Esophagus muscularis mucosa (tissue), 4 donors: Measurements from ENCODE around the gene SAT1. TPM values are rescaled to one million over a fixed set of nuclear protein-coding genes. Genes with fewer than 3 reads are reported as not detected.

Experiments
- DNase-seq: peaks from one replicate; pipeline ENCODE4 v3.0.0-alpha.2; 2017; ENCODE audit errors: extremely low spot score
- H3K27ac ChIP-seq, 4 donors: fragments of 200-600 bp; sonication (generic); replicated peaks in 1 of 4; 1 replicate in 3 of 4; 2 replicates in 1 of 4; pipeline ENCODE4 v1.5.1; 2016 to 2019; ENCODE audit warnings: mild to moderate bottlenecking in 1 of 4
- H3K27me3 ChIP-seq, 4 donors: fragments of 200-600 bp; sonication (generic); one replicate each; pipeline versions ENCODE4 v1.5.1 to v1.6.0; 2016 to 2019
- H3K36me3 ChIP-seq, 4 donors: fragments of 200-600 bp; sonication (generic); one replicate each; pipeline ENCODE4 v1.5.1; 2016 to 2019
- H3K4me1 ChIP-seq, 4 donors: fragments of 200-600 bp; sonication (generic); one replicate each; pipeline ENCODE4 v1.5.1; 2016 to 2019
- H3K4me3 ChIP-seq, 4 donors: fragments of 200-600 bp; sonication (generic); 1 replicate in 2 of 4; 2 replicates in 2 of 4; pipeline ENCODE4 v1.5.1; 2016 to 2019; ENCODE audit warnings: mild to moderate bottlenecking in 4 of 4, moderate library complexity in 1 of 4
- H3K9me3 ChIP-seq, 4 donors: fragments of 200-600 bp; sonication (generic); 1 replicate in 3 of 4; 2 replicates in 1 of 4; pipeline ENCODE4 v1.5.1; 2016 to 2019
- EP300 ChIP-seq: sonication (generic); formaldehyde crosslinking; IDR thresholded peaks from one replicate; pipeline ENCODE4 v1.6.1; 2017; ENCODE audit warnings: antibody characterized with exemption
- POLR2A ChIP-seq: fragments of 450-650 bp; IDR thresholded peaks from one replicate; pipeline ENCODE4 v1.6.1; 2017; ENCODE audit warnings: antibody characterized with exemption, moderate library complexity, mild to moderate bottlenecking, low read depth
- POLR2AphosphoS5 ChIP-seq, 2 donors: sonication (generic); formaldehyde crosslinking; IDR thresholded peaks; one replicate each; pipeline ENCODE4 v1.6.1; 2017; ENCODE audit warnings: antibody characterized with exemption in 2 of 2
- WGBS: methylation state at CpG from one replicate; pipeline ENCODE4 v1.1.5; 2018; 5-methylcytosine and 5-hydroxymethylcytosine counted together
- intact Hi-C: fragments of 100-400 bp; cut with DNase I; formaldehyde crosslinking; loops from one replicate; pipeline ENCODE4 v1.15.1; 2023
- total RNA-seq, 4 donors: library from RNA; depleted of rRNA; stranded (reverse); fragments of >200 nt; gene quantifications; one replicate each; pipeline versions ENCODE4 v1.1.0 to v1.2.1, GENCODE V29; 2016
- TF ChIP-seq, protein P1 (sequence below), 3 experiments: fragments of 200-600 bp in 2 of 3; fragments of 450-650 bp in 1 of 3; sonication (generic) in 2 of 3; IDR thresholded peaks; one replicate each; pipeline ENCODE4 v1.5.1; 2017 to 2019; ENCODE audit warnings: antibody characterized with exemption in 3 of 3, mild to moderate bottlenecking in 2 of 3, moderate library complexity in 1 of 3

Gene SAT1
- total RNA-seq, 4 donors from 2014 or later: 152 to 621 (median 206) TPM

DNA sequence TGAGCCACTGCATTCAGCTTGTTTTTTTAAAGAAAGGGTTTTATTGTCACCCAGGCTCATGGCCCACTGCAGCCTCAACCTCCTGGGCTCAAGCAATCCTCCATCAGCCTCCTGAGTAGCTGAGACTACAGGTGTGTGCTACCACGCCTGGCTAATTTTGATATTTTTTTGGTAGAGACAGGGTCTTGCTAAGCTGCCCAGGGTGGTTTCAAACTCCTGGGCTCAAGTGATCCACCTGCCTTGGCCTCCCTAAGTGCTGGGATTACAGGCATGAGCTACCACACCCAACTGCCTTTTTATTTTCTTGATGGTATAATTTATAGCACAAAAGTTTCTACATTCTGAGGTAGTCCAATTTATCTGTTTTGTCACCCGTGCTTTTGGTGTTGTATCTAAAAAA lies 38.9 kb downstream of the SAT1 start:
- no peak for DNase-seq

DNA sequence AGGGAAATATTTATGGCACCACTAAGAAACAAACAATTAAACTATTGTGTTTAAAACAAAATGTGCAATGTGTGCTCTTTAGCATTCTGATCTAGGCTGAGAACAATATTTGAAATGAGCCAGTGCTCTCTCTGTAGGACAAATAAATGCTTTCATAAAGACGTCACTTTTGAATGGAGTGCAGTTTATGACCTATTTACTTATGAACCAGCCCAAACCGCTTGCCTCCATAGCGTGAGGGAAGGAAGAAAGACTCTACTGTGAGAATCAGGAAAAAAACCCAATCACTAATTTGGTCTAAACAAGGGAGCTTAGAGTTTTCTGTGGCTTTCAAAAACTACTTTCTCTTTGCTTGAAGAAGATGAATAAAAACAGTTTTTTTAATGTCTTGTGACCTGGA lies 39.4 kb downstream of the SAT1 start:
- H3K27ac ChIP-seq: no peak overlapping the region
- H3K4me1 ChIP-seq: no peaks in the 10 kb centered on the region
- DNase-seq: no peak
- no peak overlapping the region for H3K4me3 ChIP-seq
- H3K36me3 ChIP-seq: no peaks in the 10 kb centered on the region
- TF ChIP-seq POLR2A (no peak), POLR2AphosphoS5 (IDR thresholded peaks at IDR 0.05) (no peak), EP300 (no peak)
- TF ChIP-seq, protein P1, sequence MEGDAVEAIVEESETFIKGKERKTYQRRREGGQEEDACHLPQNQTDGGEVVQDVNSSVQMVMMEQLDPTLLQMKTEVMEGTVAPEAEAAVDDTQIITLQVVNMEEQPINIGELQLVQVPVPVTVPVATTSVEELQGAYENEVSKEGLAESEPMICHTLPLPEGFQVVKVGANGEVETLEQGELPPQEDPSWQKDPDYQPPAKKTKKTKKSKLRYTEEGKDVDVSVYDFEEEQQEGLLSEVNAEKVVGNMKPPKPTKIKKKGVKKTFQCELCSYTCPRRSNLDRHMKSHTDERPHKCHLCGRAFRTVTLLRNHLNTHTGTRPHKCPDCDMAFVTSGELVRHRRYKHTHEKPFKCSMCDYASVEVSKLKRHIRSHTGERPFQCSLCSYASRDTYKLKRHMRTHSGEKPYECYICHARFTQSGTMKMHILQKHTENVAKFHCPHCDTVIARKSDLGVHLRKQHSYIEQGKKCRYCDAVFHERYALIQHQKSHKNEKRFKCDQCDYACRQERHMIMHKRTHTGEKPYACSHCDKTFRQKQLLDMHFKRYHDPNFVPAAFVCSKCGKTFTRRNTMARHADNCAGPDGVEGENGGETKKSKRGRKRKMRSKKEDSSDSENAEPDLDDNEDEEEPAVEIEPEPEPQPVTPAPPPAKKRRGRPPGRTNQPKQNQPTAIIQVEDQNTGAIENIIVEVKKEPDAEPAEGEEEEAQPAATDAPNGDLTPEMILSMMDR (IDR thresholded peaks at IDR 0.05): no peak
- H3K27me3 ChIP-seq: no peaks in the 10 kb centered on the region
- intact Hi-C loops: no loop called here
- WGBS: 72% methylated on average over 3 of the region's 3 CpGs
- H3K9me3 ChIP-seq: no peaks in the 10 kb centered on the region

More for the DNA sequence above, 38.9 kb downstream of the SAT1 start:
- no peaks in the 10 kb centered on the region for H3K36me3 ChIP-seq
- WGBS: 81% methylated on average over 2 of the region's 2 CpGs
- no peak overlapping the region for H3K4me3 ChIP-seq
- TF ChIP-seq EP300 (no peak), POLR2A (no peak), POLR2AphosphoS5 (IDR thresholded peaks at IDR 0.05) (no peak)
- TF ChIP-seq, protein P1 (IDR thresholded peaks at IDR 0.05): no peak
- intact Hi-C loops: no loop called here
- no peaks in the 10 kb centered on the region for H3K4me1 ChIP-seq
- H3K27ac ChIP-seq: no peak overlapping the region
- no peaks in the 10 kb centered on the region for H3K27me3 ChIP-seq
- H3K9me3 ChIP-seq: no peaks in the 10 kb centered on the region

DNA sequence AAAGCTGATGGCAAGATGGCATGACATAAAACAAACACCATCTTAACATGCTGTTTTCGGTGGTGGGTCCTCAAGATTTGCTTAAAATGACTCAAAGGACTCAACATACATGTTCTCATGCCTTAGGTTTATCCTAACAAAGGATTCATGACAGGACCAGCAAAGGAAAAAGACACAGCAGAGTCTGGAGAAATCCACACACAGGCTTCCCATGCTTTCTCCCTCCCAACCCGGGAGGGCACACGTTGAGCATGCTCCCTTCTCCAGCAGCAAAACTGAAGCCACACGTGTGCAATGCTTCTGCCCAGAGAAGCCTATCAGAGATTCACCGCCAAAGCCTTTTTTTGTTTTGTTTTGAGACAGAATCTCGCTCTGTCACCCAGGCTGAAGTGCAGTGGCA lies 39.9 kb downstream of the SAT1 start:
- 80% methylated on average over 6 of the region's 6 CpGs for WGBS
- Histone ChIP-seq H3K27me3 (no peaks in the 10 kb centered on the region), H3K4me3 (no peak overlapping the region), H3K27ac (no peak overlapping the region), H3K36me3 (no peaks in the 10 kb centered on the region), H3K9me3 (no peaks in the 10 kb centered on the region), H3K4me1 (no peaks in the 10 kb centered on the region)
- DNase-seq: no peak
- intact Hi-C loops: no loop called here
- TF ChIP-seq POLR2A (no peak), POLR2AphosphoS5 (IDR thresholded peaks at IDR 0.05) (no peak), EP300 (no peak)
- TF ChIP-seq, protein P1 (IDR thresholded peaks at IDR 0.05): no peak

DNA sequence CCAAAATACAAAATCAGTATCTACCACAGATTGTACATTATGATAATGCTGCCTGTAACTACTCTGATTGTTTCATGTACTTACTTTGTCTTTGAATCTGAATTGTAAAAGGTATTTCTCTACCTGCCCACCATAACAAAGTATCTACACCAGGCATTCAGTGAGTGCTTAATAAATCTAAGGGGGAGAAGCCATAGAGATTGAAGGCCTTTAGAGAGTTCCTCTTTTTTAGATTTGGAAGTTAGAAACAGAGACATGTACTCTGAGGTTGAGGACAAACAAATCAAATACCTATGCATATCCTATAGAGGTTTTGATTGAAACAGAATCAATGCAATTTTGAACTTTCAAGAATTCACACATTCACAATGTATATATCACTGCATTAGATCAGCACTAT lies 42.7 kb downstream of the SAT1 start:
- intact Hi-C loops: no loop called here
- Histone ChIP-seq H3K27me3 (no peaks in the 10 kb centered on the region), H3K4me3 (no peak overlapping the region), H3K4me1 (no peaks in the 10 kb centered on the region), H3K36me3 (no peaks in the 10 kb centered on the region), H3K9me3 (no peaks in the 10 kb centered on the region), H3K27ac (no peak overlapping the region)
- TF ChIP-seq POLR2A: no peak
- no peak for DNase-seq

DNA sequence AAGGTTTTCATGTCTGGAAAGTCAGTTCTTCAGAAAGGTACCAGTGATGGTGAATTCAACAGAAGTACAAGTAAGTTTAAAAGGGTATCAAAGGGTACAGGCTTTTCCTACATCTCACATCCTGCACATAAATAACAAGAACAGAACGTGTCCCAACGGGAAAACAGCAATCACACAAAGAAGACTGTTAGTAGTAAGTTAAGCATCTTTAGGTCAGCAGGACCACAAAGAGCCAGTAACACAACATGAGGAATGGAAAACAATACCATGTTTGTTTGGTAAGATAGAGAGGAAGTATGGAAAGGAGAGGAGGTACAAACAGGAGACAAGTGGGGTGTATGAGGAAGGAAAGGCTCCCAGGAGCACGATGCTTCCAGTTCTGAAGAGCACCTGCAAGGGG lies 43.2 kb downstream of the SAT1 start:
- no peaks in the 10 kb centered on the region for H3K27me3 ChIP-seq
- WGBS: 75% methylated on average over 3 of the region's 3 CpGs
- no peaks in the 10 kb centered on the region for H3K36me3 ChIP-seq
- no peaks in the 10 kb centered on the region for H3K9me3 ChIP-seq
- no peak overlapping the region for H3K27ac ChIP-seq
- H3K4me1 ChIP-seq: no peaks in the 10 kb centered on the region
- intact Hi-C loops: no loop called here
- H3K4me3 ChIP-seq: no peak overlapping the region
- no peak for DNase-seq
- TF ChIP-seq POLR2AphosphoS5 (IDR thresholded peaks at IDR 0.05) (no peak), EP300 (no peak), POLR2A (no peak)
- TF ChIP-seq, protein P1 (IDR thresholded peaks at IDR 0.05): no peak
